Measurements from ENCODE around the gene KIR3DL3. TPM values are rescaled to one million over a fixed set of nuclear protein-coding genes. Genes with fewer than 3 reads are reported as not detected.
"Not testable (repeated sequence)": the region's sequence is repeated elsewhere in the genome, so short reads cannot be mapped to it uniquely, and the experiment has no call there.

Gene KIR3DL3
- polyA plus RNA-seq, 2 of the 4 experiments (the other 2 are of a cell fraction) = not detected

- DNase-seq (ENCODE audit: low read depth in 1 of 2, low spot score in 1 of 2); H3K27ac ChIP-seq; H3K9me3 ChIP-seq; H3K4me1 ChIP-seq; H3K4me2 ChIP-seq; FAIRE-seq; H3K4me3 ChIP-seq; ATAC-seq; POLR2A ChIA-PET: not testable (repeated sequence)
- CTCF ChIA-PET = interaction anchor here (0.5 kb wide), 1 partner anchor 122 kb away, joined by 3 read pairs; no protein-coding TSS in a partner anchor
- 5% methylated on average over 4 of the region's 4 CpGs for WGBS (ENCODE audit: missing lambda C conversion rate)
These were observed 42.2 kb downstream of the KIR3DL3 start for GRCh38 chr19:54766464-54766863.

GRCh38 chr19:54769646-54770045, 45.4 kb downstream of the KIR3DL3 start, which contains the start of gene KIR2DL1:
KIR2DL1 (plus strand) TSS chr19:54769793; CDS start chr19:54769851, 58 bp downstream.
- DNase-seq (ENCODE audit: low read depth in 1 of 2, low spot score in 1 of 2); POLR2A ChIA-PET; ATAC-seq; H3K4me2 ChIP-seq; H3K27ac ChIP-seq; CTCF ChIA-PET; H3K9me3 ChIP-seq; H3K4me3 ChIP-seq; FAIRE-seq; H3K4me1 ChIP-seq: not testable (repeated sequence)
- 84% methylated on average over 15 of the region's 15 CpGs for WGBS (ENCODE audit: missing lambda C conversion rate)

GRCh38 chr19:54770511-54770910, 46.3 kb downstream of the KIR3DL3 start:
- H3K9me3 ChIP-seq; ATAC-seq; H3K4me2 ChIP-seq; CTCF ChIA-PET; FAIRE-seq; H3K4me1 ChIP-seq; POLR2A ChIA-PET; H3K4me3 ChIP-seq; H3K27ac ChIP-seq; DNase-seq (ENCODE audit: low read depth in 1 of 2, low spot score in 1 of 2): not testable (repeated sequence)
- 26% methylated on average over 4 of the region's 4 CpGs for WGBS (ENCODE audit: missing lambda C conversion rate)

- H3K4me3 ChIP-seq, FAIRE-seq, H3K9me3 ChIP-seq, H3K4me2 ChIP-seq, ATAC-seq, POLR2A ChIA-PET, H3K4me1 ChIP-seq, CTCF ChIA-PET, H3K27ac ChIP-seq: not testable (repeated sequence)
- WGBS (ENCODE audit: missing lambda C conversion rate) = 5% methylated on average over 12 of the region's 15 CpGs
- peak in 1 of 2 experiments; percentile 9 for DNase-seq (ENCODE audit: low read depth in 1 of 2, low spot score in 1 of 2)
These were observed 47.0 kb downstream of the KIR3DL3 start for GRCh38 chr19:54771018-54771960.

GRCh38 chr19:54772666-54773065, 48.4 kb downstream of the KIR3DL3 start:
- FAIRE-seq, CTCF ChIA-PET: not testable (repeated sequence)
- 6% methylated on average over 2 of the region's 2 CpGs for WGBS (ENCODE audit: missing lambda C conversion rate)

GRCh38 chr19:54775095-54775815, 51.0 kb downstream of the KIR3DL3 start:
- H3K4me3 ChIP-seq; H3K4me1 ChIP-seq; DNase-seq (ENCODE audit: low read depth in 1 of 2, low spot score in 1 of 2); H3K4me2 ChIP-seq; H3K27ac ChIP-seq; FAIRE-seq; POLR2A ChIA-PET; ATAC-seq; H3K9me3 ChIP-seq; CTCF ChIA-PET: not testable (repeated sequence)
- 8% methylated on average over 12 of the region's 12 CpGs for WGBS (ENCODE audit: missing lambda C conversion rate)

More at GRCh38 chr19:54772666-54773065, 48.4 kb downstream of the KIR3DL3 start:
- H3K27ac ChIP-seq; H3K4me1 ChIP-seq; DNase-seq (ENCODE audit: low read depth in 1 of 2, low spot score in 1 of 2); H3K9me3 ChIP-seq; H3K4me3 ChIP-seq; H3K4me2 ChIP-seq; ATAC-seq; POLR2A ChIA-PET: not testable (repeated sequence)

- 24% methylated on average over 8 of the region's 8 CpGs for WGBS (ENCODE audit: missing lambda C conversion rate)
- H3K4me2 ChIP-seq; POLR2A ChIA-PET; ATAC-seq; H3K27ac ChIP-seq; H3K4me1 ChIP-seq; CTCF ChIA-PET; H3K4me3 ChIP-seq; DNase-seq (ENCODE audit: low read depth in 1 of 2, low spot score in 1 of 2); H3K9me3 ChIP-seq; FAIRE-seq: not testable (repeated sequence)
These were observed 51.6 kb downstream of the KIR3DL3 start for GRCh38 chr19:54775830-54776229.

GRCh38 chr19:54777851-54778250, 53.6 kb downstream of the KIR3DL3 start:
- CTCF ChIA-PET; H3K9me3 ChIP-seq; ATAC-seq; DNase-seq (ENCODE audit: low read depth in 1 of 2, low spot score in 1 of 2); H3K4me2 ChIP-seq; H3K27ac ChIP-seq; FAIRE-seq; H3K4me3 ChIP-seq; POLR2A ChIA-PET; H3K4me1 ChIP-seq: not testable (repeated sequence)
- 3% methylated on average over 4 of the region's 4 CpGs for WGBS (ENCODE audit: missing lambda C conversion rate)

GRCh38 chr19:54778896-54779295, 54.7 kb downstream of the KIR3DL3 start:
- POLR2A ChIA-PET; DNase-seq (ENCODE audit: low read depth in 1 of 2, low spot score in 1 of 2); H3K4me3 ChIP-seq; H3K9me3 ChIP-seq; H3K4me1 ChIP-seq; H3K4me2 ChIP-seq; CTCF ChIA-PET; H3K27ac ChIP-seq; FAIRE-seq; ATAC-seq: not testable (repeated sequence)
- 20% methylated on average over 7 of the region's 7 CpGs for WGBS (ENCODE audit: missing lambda C conversion rate)

GRCh38 chr19:54782916-54783315, 58.7 kb downstream of the KIR3DL3 start:
- H3K4me3 ChIP-seq; ATAC-seq; FAIRE-seq; H3K4me2 ChIP-seq; DNase-seq (ENCODE audit: low read depth in 1 of 2, low spot score in 1 of 2); H3K4me1 ChIP-seq; H3K27ac ChIP-seq; POLR2A ChIA-PET; H3K9me3 ChIP-seq; CTCF ChIA-PET: not testable (repeated sequence)
- WGBS (ENCODE audit: missing lambda C conversion rate) = 4% methylated on average over 4 of the region's 4 CpGs
